SKM-1 treated with dmso at 0.1 percent for 144 hours (cell line): ENCODE data around the gene RAB3B.
"Not testable (repeated sequence)": the region's sequence is repeated elsewhere in the genome, so short reads cannot be mapped to it uniquely, and the experiment has no call there.

Experiments used
- DNase-seq: peaks from one replicate; lab custom pipeline; 2025; ENCODE audit not compliant: unreplicated experiment; lab: John Stamatoyannopoulos, UW

The RAB3B gene, protein sequence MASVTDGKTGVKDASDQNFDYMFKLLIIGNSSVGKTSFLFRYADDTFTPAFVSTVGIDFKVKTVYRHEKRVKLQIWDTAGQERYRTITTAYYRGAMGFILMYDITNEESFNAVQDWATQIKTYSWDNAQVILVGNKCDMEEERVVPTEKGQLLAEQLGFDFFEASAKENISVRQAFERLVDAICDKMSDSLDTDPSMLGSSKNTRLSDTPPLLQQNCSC

DNA sequence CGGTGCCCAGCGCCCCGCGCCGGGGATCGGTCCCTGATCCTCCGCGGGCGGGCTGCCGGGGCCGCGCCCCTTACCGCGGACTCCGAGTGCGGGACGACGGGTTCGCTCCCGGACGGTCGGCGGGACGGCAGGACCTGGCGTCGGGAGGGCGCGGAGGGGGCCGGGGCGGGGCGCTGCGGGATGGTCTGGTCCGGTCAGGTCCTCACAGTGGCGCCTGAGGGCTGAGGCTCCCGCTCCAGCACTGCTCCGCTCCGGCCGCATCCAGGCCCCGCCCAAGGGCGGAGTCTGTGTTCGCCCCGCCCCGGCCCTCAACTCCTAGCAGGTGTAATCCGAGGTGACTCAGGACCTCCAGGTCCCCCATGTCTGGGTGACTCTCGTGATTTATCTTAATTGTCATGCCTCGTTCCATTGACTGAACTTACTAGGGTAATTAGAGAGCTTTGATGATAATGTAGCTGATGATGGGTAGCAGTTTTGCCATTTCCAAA is at the start of gene RAB3B:
TSS of gene RAB3B (minus strand) at position 223 of the 488 bp plus-strand sequence. CDS start 13,583 bp downstream, outside the sequence.
- no peak for DNase-seq

DNA sequence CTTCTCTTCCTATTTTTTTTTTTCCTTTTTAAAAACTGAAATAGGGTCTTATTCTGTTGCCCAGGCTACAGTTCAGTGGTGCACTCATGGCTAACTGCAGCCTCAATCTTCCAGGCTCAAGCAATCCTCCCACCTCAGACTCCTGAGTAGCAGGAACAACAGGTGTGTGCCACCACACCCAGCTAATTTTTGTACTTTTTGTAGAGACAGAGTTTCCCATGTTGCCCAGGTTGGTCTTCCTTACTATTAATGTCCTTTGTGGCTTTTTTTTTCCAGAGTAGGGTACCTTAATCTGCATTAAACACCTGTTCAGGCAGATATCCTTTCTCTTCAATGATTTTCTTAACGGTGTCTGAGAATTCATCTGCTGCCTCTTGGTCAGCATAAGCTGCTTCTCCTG is 47.4 kb upstream of the RAB3B start:
- DNase-seq = no peak

DNA sequence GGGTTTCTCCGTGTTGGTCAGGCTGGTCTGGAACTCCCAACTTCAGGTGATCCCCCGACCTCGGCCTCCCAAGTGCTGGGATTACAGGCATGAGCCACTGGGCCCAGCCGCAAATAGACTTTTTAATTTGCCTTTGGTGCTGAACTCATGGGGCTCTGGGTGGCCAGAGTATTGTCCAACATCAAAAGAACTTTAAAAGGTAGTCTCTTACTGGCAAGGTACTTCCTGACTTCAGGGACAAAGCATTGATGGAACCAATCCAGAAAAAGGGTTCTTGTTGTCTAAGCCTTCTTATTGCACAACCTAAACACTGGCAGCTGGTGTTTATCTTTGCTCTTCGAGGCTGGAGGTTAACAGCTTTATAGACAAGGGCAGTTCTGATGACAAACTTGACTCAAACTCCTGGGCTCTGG is 46.9 kb upstream of the RAB3B start:
- DNase-seq = no peak

DNA sequence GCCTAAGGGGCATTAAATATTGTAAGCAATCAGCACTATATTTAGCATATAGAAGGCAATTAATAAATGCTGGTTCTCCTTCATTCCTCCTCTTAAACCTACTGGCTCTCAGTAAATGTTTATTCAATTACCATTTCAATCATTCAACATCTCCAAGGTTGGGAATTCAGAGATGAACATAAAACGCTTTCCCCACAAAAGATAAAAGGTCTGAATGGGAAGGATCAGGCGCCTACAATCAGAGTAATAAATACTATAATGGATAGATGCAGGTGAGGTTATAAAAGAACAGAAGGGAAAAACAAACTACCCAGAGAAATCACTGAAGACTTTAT is 43.5 kb upstream of the RAB3B start:
- no peak for DNase-seq

DNA sequence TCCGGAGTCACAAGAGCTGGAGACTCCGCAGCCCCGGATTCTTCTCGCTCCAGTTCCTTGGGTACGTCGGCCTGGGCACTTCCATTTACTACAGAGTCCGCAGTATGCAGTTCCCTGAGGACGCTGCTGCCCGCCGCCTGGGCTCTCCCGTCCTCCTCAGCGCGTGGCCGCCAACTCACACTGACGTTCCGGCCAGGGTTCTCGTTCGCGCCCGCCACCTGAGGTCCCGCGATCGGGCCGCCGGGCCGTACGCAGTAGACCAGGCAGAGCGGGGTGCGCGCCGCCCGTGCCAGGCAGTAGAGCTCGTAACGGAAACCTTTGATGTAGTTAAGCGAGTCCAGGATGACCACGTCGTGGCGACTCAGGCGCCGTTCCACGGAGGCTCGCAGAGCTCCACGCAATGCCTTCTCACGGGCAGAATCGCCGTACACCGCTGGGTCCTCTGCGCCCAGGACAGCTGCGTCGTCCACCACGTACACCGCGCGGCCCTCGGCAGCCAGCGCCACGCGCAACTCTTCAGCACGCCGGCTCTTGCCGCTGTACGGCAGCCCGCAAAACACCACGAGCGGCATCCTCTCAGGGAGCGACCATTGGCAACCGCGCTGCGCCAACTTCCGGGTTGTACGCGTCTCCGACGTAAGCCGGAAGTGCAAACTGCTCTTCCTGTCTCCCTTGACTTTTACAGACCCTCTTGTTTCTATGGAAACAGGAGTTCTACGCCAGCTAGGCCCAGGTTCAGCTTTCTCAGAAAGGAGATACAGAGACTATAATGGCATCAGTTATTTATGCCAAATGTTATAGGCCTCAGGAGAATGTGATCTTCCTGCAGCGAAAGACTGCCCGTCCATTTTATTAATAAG is 42.9 kb upstream of the RAB3B start, which contains the start of gene KTI12:
TSS of gene KTI12 (minus strand) at position 621 of the 860 bp plus-strand sequence. CDS start at position 572, 49 bp downstream.
- peak; percentile 83 for DNase-seq

DNA sequence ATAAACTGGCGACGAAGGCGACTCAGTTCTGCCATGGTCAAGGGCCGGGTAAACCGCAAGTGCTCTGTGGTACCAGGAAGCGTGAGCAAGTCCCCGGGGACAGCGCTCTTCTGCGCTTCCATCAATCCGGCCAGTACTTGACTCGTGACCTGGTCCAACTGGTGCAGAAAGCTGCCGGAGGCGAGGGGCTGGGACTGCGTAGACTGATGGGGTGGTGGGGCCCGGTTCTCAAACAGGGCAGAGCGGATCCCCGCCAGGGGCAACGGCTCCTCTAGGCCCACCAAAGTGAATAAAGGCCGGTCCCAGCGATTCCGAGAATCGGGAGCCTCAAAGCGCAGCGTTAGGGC is 42.3 kb upstream of the RAB3B start:
- DNase-seq = peak; percentile 30

DNA sequence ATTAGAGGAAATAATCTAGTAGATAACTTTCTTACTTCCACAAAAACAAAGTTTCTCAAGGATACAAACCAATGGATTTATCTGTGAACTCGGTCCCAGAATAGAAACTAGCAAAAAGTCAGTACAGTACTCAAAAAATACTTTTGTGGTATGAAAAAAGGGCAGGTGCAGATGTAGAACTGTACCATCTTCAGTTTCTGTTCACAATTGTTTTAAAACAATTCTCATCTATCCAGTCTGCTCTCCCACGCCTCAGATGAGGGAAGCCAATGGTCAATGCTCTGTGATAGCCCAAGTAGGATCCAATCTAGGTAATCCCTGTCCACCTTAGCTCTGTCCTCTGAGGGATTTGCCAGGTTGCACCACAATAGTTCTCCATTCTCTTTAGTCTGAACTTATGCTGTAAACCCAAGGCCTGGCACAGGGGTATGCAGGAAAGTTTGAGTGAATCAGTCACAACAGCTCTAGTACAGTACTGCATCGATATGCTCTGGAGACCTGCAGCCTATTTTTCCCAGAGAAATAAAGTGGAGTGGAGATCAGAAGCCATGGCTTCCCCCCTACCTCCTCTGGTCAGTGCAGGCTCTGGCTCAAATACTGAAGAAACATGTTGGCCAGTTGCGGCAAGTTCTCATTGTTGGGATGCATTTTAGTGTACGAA is 41.8 kb upstream of the RAB3B start:
- no peak for DNase-seq

DNA sequence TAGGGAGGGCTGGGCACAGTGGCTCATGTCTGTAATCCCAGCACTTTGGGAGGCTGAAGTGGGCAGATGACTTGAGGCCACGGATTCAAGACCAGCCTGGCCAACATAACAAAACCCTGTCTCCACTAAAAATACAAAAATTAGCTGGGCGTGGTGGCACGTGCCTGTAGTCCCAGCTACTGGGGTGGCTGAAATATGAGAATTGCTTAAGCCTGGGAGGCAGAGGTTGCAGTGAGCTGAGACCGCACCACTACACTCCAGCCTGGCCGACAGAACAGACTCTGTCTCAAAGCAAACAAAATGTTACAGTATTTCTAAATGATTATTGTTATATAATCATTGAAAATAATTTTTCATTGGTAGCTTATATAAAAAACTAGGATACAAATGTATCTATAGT is 38.3 kb upstream of the RAB3B start:
- DNase-seq = not testable (repeated sequence)

DNA sequence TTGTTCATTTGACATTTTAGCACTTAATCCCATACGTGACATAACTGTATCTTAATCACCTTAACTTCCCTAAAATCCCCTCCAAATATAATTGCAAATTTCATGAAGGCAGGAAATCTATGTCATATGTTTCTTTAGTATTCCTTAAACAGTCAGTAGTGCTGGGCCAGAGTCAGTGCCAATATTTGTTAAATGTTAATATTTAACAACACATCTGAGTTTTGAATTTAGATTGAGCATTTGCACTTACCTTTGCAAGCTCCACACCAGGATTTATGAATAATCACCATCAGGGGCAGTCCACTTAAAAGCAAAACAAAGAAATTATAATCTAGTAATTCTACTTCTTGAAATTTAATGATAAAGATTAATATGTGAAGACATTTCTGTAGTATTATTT is 37.8 kb upstream of the RAB3B start:
- no peak for DNase-seq

DNA sequence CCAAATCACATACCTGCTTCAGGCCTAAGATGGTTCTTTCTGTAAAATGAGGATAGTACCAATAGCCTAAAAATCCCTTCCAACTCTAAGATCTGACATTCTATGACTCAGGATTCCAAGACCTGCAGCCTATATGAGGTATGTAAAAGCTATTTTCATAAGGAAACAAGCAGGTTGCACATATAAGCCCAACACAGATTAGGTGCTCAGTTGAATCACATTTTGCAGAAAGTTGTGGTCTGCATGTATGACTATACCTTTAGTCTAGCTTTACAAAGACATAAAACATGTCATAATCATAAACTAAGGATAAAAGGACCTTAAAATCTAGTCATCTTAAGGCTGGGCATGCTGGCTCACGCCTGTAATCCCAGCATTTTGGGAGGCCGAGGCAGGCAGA is 35.8 kb upstream of the RAB3B start:
- no peak for DNase-seq

DNA sequence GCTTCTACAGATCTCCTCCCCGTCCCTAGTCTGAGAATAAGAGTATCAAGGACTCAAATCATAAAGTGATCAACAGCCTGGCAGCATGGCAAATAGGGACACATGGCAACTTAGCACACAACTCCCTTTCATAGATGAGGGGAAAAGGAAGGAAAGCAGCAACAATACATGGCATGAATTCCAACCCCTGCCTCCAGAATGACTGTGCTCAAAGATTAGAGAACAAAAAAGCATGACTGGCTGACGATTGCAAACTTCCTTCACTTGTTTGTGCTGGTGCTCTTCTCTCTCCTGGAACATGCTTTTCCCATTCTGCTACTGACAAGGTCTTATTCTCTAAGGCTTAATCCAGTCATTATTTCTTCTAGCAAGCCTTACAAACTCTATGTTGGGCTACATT is 31.6 kb upstream of the RAB3B start:
- no peak for DNase-seq

DNA sequence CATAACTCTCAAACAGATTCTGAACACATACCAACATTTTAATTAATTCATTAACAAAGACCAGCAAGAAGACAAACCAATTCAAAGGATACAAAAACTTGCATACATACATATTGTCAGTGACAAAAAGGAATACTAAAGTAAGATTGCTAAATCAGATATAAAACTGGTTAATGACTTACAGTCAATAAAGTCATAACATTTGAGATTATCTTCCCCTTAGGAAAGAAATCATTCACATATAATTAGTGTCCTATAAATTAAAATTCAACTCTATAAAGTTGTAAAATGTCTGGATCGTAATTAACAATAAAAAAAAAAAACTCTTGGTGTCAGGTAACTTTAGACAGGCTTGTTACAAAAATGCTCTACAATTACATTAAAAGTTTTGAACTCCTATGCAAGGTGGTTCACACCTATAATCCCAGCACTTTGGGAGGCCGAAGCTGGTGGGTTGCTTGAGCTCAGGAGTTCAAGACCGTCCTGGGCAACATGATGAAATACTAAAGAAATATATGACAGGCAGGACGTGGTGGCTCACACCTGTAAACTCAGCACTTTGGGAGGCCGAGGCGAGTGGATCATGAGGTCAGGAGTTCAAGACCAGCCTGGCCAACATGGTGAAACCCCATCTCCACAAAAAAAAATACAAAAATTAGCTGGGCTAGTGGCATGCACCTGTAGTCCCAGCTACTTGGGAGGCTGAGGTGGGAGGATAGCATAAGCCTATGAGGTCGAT is 17.7 kb upstream of the RAB3B start:
- DNase-seq = no peak

DNA sequence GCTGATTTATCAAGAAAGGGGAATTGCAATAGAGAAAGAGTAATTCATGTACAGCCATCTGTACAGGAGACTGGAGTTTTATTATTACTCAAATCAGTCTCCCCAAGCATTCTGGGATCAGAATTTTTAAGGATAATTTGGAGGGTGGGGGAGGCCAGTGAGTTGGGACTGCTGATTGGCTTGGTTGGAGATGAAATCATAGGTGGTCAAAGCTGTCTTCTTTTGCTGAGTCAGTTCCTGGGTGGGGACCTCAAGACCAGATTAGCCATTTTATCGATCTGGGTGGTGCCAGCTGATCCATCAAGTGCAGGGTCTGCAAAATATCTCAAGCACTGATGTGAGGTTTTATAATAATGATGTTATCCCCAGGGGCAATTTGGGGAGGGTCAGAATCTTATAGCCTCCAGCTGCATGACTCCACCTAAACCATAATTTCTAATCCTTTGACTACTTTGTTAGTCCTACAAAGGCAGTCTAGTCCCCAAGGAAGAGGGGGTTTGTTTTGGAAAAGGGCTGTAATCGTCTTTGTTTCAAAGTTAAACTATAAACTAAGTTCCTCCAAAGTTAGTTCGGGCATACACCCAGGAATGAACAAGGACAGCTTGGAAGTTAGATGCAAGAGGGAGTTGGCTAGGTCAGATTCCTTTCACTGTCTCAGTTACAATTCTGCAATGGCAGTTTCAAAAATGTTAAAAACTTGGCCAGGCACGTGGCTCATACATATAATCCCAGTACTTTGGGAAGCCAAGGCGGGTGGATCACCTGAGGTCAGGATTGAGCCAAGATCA is 16.9 kb upstream of the RAB3B start:
- DNase-seq = no peak

DNA sequence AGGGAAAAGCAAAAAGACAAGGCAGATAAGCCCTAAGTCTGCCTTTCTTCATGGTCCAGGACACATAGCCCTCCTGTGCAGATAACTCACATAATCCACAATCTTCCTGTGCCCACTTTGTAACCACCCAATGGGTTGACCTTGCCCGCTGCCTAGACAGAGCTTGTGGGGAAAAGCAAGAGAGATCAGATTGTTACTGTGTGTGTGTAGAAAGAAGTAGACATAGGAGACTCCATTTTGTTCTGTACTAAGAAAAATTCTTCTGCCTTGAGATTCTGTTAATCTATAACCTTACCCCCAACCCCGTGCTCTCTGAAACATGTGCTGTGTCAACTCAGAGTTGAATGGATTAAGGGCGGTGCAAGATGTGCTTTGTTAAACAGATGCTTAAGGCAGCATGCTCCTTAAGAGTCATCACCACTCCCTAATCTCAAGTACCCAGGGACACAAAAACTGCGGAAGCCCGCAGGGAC is 15.6 kb upstream of the RAB3B start:
- DNase-seq = not testable (repeated sequence)

DNA sequence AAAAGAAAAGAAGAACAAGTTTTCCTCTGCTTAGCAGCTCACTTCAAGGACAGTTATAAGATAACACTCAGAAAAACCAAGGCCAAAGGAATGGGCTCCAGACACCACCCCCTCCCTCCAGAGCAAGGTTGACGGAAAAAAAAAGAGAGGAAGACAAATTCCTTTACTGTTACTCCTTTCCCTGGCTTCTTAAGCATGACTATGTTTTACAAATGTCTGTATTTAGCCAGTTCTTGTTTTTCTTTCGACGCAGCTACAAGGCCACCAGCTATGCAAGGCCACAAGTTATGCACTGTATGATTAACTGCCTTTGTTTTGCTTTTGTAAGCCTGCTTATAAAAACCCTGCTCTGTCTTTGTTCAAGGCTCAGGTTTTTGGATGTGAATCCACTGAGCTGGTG is 15.0 kb upstream of the RAB3B start:
- not testable (repeated sequence) for DNase-seq

DNA sequence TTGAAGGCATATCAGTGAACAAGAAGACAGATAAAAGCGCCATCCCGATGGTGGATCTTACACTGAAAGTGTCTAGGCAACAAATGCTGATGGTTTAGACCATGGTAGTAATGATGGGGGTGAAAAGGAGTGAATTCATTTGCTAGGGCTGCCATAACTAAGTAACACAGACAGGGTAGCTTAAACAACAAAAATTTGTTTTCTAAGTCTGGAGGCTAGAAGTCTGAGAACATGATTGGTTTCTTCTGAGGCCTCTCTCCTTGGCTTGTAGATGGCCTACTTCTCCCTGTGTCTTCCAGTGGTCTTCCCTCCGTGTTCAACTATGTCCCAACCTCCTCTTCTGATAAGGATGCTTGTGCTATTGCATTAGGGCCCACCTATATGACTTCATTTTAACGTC is 13.4 kb upstream of the RAB3B start:
- DNase-seq = no peak

DNA sequence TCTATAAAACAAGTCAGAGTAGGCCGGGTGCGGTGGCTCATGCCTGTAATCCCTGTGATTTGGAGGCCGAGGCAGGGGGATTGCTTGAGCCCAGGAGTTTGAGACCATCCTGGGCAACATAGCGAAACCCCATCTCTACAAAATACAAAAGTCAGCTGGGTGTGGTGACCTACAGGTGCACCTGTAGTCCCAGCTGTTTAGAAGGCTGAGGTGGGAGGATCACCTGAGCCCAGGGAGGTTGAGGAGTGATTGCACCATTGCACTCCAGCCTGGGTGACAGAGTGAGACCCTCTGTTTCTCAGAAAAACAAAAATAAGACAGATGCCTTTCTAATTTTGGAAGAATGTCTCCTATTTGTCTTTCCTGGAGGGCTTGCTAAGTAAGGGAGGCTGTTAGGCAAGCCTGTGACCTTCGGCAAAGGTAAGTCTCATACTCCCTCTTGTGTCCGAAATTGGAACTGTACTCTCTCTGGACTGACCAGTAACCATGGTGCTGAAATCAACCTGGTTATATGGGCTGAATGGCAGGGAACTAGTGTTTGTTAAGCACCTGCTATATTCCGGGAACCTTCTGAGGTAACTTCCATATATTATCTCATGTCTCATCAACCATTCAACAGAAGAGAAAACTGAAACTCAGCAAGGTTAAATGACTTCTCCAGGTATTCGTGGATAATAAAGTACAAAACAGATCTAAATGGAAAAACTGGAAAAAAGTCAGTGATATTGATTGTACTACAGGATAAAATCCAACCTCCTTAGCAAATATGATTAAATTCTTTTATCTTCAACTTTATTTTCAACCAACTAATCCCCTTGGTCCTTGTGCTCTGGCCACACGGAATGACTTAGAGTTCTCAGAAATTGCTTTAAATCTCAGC is 11.8 kb upstream of the RAB3B start:
- peak; percentile 69 for DNase-seq

DNA sequence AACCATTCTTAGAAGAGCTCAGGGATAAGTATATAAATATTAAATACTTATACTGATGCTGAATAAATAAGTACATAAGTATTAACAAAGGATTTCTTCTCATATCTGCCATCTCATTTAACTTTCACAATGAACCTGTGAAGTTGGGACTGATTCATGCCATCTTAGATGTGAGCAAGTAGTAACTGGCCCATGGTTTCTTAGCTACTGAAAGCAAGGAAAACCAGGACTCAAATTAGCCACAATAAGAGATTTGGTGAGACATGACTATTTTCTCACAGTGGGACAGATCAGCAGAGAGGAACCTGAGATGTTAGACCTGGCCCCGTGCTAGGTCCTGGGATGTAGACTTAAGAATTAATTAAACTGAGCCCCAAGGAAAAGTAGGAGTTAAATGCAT is 8.2 kb upstream of the RAB3B start:
- DNase-seq = no peak

DNA sequence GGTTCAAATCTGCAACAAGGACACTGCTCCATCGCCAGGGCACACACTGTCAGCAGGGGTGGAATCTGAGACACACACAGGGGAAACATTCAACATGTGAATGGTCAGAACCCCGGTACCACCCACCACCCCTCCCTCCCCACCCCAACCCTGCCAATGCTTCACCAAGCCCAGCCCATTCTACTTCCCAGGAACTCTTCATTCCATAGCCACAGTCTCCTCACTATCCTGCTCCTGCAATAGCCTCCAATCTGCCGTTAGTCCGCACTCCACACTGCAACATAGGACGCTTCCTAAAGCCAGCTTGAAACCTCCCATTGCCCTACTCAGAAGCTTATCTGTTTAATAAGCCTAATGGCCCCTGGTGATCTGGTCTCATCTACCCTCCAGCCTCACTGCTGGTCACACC is 7.5 kb upstream of the RAB3B start:
- DNase-seq = no peak
